Activated T-cell treated with anti-CD3 and anti-CD28 coated beads, Interleukin-2, amount 50 U/mL, for 48 hours (primary cell): ENCODE results near the gene PCDHGC5.
A peak's percentile ranks its signal among the peaks of the same experiment; 100 is the strongest.

Source experiments
- DNase-seq, 2 experiments: peaks; one replicate each; pipeline ENCODE4 v3.0.0-alpha.2; 2020

Gene PCDHGC5

DNA sequence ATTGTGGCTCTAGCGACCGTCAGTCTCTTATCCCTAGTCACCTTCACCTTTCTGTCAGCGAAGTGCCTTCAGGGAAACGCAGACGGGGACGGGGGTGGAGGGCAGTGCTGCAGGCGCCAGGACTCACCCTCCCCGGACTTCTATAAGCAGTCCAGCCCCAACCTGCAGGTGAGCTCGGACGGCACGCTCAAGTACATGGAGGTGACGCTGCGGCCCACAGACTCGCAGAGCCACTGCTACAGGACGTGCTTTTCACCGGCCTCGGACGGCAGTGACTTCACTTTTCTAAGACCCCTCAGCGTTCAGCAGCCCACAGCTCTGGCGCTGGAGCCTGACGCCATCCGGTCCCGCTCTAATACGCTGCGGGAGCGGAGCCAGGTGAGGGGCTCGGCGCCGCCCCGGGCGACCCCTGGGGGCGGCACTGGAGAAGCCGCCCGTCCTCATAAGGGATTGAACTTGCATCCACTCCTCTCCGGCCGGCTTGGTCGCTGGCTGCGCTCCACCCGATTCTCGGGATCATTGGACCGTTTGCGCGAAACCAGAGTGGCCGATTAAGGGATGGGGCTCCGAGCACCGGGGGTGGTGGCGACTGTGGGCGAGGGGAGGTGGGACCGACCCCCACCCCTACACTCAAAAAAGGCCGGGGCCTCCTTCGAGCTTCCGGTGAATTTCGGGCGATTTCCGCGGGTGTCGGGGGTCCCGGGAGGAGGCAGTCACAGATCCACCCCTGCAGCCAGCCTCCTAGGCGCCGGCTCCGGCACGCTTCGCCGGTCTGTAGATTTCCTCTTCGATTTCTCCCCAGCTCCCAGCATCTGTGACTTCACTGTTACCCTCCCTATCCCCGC lies 2.7 kb downstream of the PCDHGC5 start:
- DNase-seq: no peak

DNA sequence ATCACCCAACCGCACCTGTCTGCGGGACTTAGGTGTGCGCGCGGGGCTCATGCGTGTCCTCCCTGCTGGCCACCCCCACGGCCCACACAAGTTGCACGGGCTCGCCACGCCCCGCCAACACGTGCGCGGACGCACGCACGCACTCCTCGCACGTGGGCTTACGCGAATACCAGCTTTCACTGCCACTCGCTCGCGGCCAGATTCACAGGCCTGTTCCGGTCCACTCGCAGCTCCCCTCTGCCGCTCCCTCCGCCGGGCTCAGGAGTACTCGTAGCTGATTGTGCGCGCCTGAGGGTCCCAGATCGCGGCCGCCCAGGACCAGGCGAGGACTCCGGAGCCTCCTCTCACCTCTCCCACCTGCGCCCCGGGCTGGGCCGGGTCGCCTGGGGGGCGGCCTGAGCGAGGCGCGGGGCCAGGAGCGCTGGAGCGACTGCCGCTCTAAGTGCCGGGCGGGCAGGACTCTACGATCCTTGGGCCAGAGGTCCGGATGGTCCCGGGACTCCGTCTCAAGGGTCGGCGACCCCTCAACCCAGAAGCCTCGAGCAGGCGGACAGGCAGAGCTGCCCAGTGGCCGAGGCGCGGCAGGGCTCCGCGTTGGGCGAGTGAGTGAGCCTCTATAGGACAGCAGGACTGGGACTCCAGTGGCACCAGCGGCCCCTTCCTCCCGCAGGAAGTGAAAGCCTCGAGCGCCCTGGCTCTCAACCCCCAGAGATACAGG lies 3.4 kb downstream of the PCDHGC5 start:
- DNase-seq: peak; percentile 43 to 52

DNA sequence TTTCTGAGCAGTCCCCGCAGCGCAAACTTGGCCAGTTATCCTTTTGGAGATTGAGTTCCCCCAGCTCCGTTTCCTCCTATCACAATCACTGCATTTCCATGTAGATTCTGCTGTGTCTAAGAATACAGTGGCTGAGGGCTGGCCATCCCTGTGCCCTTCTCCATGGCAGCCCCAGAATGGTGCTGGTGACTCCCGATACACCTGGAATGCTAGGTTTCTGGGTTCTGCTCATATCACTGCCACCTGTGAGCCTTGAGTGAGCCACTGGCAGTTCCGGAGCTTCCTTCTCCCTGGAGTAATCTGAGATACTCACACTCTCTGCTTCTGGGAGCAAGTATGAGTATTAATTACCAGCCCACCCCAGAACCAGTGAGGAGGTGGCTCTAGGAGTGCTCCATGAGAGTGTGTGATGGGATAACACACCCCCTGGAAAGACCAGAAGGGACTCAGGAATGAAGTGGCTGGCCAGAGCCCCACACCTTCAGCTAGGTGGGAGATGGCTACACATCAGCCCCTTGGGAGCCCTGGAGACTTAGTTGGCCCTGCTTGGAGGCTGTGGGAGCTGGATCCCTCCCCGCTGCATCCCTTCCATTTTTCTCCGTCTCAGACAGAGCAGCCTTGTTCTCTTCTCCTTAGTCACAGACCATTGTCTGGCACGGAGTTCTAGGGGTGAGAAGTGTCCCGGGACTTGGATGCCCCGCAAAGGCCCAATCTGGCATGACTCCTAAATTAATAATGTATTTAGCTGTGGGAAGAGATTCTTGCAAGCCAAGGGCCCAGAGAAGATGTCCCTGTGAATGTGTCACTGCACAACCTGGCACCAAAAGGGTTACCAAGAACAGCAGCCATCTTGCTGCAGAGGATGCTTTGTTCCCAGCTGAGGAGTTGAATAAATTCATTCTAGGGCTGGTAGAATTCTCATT lies 4.9 kb downstream of the PCDHGC5 start:
- no peak for DNase-seq

DNA sequence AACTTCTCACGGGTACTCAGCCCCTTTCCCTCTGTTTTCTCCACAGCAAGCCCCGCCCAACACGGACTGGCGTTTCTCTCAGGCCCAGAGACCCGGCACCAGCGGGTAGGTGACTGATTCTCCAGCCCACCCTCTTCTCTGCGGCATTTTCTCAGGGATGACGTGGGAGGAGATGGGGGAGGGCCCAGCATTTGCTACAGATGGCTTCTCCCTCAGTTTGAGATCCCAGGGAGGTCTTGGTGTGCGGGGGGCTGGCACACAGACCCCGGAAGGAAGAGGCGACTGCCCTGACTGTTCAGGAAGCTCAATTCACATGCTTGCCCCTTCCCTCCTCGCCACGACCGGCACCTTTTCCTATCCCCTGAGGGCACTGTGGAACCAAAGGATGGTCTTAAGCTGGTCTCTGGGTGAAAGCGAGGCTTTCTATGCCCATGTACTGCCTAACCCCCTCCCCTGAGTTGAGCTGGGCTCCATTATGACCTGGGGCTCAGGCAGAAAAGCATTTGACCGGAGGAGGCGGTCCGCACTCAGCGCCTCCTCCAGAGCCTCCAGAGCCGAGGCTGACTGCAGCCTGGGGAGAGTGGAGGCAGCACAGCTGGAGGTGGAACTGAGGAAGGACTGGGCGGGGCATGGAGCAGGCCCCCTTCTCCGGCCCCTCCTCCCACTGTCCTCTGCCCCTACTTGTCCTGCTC lies 6.0 kb downstream of the PCDHGC5 start:
- no peak for DNase-seq

DNA sequence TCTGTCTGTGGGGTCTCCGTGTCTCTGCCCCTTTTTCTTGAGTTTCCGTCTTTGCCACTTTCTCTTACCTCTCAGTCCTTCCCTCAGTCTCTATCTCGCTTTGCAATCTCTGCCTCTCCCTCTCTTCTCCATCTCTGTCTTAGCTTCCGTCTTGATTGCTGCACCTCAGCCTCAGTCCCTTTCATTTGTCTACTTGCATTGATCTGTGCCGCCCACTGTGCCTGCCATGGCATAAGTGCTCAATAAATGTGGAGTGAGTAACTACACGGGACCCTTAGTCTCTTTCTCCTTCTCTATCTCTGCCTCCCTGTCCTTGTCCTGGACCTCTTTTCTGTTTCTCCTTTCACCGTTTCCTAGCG lies 6.6 kb downstream of the PCDHGC5 start:
- no peak for DNase-seq

DNA sequence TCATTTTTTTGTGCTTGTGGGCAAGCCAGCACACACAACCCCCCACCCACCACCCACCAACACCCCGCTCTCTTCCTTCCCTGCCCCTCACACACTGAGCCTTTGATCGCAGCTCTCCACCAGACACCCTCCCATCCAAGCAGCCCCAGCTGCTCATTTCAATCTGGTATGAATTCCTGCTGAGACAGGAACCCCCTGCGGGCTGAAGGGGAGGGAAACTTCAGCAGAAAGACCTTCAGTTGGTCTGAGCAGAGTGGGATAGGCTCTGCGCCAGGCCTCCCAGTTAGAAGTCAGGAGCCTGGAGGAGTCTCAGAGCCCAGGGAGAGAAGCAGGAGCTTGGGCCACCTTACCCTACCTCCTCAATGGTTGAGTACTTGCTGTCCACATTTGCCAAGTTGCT lies 7.2 kb downstream of the PCDHGC5 start:
- no peak for DNase-seq

DNA sequence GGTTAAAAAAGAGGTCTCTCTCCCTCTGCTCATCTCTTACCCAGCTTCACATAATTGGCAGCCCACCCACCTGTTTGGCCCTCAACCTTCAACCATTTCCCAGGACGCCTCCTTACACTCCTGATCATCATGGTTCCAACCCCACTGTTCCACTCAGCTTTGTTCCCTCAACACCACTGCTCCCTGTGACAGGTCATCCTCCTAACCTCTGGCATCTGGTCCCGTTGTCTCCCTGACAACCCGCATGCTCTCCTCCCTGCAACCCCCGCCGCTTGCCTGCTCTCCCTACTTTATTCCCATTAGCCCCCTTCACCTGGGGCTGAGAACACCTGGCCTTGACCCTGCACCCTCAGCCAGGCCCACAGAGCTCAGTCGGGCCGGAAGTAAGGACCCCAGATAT lies 12.9 kb downstream of the PCDHGC5 start:
- DNase-seq: no peak

DNA sequence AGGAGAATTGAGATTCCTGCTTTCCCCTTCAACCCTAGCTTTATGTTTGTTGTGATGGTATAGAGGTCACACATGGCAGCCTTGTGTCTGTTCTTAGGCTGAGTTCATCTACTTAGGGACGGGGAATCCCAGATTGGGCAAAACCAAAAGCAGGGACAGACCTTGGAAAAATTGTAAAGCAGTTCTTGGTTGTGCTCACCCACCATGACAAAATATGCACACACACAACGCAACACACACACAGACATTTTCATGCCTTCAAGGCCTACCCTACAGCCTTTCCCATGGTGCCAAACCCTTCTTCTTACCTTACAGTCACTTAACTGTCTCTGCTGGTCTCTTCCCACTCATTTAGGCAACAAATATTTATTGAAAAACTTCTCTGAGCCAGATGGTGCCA lies 14.8 kb downstream of the PCDHGC5 start:
- no peak for DNase-seq

DNA sequence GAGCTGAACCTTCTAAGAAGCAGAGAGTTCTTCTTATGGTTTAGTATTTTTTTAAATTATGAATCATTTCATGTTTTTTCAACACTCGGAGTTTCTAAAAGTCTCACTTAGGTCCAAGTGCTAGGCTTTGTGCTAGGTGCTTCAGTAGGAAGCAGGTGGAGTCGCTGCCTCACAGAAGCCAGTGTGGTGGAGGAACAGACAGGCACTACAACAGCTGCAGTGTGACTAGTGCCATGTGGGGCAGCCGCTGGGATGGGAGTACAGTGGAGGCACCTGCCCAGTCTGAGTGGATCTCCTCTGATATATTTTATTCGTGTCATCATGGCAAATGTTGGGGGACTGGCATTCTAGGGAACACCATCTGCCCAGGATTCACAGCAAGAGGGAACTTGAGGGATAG lies 15.3 kb downstream of the PCDHGC5 start:
- no peak for DNase-seq

DNA sequence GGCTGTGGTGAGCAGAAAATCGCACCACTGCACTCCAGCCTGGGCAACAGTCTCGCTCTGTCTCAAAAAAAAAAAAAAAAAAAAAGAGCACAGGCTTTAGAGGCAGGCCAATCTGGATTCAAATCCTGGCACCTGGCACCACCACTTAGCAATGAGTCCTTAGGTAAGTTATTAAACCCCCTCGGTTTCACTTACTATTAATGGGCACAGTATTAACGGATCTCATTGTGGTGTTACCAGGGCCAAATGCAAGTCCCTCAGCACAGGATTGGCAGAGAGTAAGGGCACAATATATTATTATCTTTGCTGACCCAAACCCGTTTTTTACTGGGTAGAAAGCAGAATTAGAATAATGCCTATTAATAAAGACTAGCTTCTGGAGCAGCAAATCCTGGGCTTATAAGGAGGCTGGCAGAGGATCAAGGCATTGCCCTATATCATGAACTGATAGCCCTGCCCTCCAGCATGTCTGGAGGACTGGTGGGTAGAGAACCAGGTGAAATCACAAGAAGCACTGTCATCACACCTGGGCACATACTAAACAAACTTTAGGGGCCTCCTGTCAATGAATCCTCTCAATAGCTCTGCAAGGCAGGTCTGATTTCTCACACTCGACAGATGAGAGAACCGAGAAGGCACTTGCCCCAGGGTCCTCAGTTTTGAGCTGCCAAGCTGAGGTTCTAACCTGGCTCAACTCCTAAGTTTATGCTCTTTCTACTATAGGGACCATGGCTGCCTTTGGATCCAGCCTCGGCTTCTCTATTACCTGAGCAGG lies 17.7 kb downstream of the PCDHGC5 start:
- no peak for DNase-seq

DNA sequence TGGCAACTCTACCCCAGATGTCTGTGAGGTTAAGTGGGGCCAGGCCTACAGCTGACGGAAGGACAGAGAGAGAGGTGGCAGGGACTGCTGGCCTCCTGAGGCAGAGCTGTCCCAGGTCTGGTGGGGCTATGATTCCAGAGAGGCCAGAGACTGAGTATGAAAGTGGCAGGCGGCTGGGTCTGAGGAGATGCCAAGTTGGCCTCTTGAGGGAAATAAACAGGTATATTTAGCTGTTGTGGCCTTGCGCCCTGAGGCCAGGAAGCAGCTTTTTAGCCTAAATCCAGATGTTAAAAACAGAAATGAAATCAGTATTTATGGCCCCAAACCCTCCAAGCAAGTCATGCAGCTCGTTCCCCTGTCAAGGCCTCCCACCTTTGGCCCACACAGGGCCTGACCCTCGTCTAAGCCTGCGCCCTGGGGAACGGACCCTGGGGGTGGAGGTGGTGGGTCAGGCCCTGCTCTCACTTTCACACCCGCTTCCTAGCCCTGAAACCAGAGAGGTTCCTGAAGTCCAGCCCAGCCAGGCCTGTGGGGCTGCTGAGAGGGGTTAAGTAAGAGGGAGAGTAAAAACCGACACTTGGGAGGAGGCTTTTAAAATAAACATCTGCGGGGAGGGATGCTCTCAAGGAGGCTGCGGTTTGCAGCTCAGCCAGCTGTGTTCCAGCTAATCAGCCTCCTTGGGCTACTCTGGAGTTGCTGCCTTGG lies 18.7 kb downstream of the PCDHGC5 start:
- DNase-seq: no peak

DNA sequence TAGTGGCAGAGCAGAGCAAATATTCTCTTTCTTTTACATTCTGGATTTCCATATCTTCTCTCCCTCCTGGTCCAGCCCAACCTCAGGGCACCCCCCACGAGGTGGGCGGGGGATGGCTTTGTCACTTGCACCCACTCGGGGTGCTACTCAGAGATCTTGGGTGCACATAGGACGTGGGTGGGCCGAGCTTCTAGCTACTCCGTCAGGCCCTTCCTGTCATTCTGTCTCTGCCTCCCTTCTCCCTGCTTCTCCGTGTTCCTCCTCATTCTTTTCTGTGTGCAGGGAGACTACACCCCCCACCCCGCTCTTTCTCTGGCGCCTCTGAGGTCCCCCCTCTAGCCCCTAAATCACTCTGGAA lies 19.5 kb downstream of the PCDHGC5 start:
- no peak for DNase-seq

DNA sequence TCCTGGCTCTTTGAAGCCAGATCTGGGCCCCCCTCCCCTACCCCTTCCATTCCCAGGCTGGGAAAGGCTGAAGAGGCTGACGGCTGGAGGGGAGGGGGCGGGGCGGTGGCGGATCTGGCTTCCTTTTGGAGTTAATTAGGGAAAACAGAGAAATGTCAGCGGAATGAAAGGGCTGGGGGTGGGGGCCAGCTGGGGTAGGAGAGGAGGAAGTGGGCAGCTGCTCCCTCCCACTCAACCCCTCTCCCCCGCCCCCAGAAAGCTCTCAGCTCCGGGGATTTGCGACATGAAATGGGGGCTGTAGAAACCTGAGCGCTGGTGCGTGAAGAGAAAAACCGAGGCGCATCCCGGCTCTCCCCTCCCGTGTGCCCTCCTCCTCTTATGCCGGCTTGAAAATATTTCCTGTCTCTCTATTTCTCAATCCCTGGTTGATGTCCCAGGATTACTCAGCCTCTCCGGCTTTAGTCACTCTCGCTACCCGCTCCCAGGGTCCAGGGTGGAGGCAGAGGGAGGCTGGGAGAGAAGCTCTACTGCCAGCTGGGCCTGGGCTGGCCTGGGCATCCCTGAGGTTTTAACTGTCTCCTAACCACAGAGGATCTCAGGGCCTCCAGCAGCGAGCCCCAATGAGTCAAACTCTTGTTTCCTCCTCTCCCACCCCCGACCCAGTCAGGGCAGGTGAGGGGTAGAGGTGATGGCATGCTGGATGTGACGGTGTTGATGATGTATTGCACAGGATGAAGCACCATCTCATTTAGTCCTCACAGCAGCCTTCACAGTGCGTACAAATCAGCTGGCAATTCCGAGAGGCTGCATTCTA lies 20.1 kb downstream of the PCDHGC5 start:
- DNase-seq: peak; percentile 38 to 47

DNA sequence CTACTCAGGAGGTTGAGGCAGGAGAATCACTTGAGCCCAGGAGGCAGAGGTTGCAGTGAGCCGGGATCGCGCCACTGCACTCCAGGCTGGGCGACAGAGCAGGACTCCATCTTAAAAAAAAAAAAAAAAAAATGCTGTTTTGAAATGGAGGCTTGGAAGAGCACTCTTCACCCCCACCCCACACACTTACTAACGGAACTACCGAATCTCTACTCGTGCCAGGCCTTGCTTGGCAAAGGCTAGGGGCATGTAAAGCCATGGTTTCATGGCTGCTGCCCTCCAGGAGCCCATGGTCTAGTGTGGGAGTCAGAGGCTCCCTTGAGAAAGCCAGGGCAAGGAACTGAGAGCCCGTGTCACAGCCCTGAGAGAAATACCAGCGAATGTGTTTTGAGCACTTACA lies 21.3 kb downstream of the PCDHGC5 start:
- DNase-seq: no peak

DNA sequence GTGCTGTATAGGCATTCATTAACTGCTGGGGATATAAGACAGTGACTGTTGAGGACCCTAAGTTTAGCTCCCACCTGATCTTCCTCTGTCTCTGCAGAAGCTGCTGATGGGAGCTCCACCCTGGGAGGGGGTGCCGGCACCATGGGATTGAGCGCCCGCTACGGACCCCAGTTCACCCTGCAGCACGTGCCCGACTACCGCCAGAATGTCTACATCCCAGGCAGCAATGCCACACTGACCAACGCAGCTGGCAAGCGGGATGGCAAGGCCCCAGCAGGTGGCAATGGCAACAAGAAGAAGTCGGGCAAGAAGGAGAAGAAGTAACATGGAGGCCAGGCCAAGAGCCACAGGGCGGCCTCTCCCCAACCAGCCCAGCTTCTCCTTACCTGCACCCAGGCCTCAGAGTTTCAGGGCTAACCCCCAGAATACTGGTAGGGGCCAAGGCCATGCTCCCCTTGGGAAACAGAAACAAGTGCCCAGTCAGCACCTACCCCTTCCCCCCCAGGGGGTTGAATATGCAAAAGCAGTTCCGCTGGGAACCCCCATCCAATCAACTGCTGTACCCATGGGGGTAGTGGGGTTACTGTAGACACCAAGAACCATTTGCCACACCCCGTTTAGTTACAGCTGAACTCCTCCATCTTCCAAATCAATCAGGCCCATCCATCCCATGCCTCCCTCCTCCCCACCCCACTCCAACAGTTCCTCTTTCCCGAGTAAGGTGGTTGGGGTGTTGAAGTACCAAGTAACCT lies 22.1 kb downstream of the PCDHGC5 start:
- DNase-seq: no peak

DNA sequence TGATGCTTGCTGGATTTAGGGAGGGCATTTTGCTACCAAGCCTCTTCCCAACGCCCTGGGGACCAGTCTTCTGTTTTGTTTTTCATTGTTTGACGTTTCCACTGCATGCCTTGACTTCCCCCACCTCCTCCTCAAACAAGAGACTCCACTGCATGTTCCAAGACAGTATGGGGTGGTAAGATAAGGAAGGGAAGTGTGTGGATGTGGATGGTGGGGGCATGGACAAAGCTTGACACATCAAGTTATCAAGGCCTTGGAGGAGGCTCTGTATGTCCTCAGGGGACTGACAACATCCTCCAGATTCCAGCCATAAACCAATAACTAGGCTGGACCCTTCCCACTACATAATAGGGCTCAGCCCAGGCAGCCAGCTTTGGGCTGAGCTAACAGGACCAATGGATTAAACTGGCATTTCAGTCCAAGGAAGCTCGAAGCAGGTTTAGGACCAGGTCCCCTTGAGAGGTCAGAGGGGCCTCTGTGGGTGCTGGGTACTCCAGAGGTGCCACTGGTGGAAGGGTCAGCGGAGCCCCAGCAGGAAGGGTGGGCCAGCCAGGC lies 23.0 kb downstream of the PCDHGC5 start:
- no peak for DNase-seq

DNA sequence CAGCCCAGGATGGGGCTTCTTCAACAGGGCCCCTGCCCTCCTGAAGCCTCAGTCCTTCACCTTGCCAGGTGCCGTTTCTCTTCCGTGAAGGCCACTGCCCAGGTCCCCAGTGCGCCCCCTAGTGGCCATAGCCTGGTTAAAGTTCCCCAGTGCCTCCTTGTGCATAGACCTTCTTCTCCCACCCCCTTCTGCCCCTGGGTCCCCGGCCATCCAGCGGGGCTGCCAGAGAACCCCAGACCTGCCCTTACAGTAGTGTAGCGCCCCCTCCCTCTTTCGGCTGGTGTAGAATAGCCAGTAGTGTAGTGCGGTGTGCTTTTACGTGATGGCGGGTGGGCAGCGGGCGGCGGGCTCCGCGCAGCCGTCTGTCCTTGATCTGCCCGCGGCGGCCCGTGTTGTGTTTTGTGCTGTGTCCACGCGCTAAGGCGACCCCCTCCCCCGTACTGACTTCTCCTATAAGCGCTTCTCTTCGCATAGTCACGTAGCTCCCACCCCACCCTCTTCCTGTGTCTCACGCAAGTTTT lies 23.6 kb downstream of the PCDHGC5 start:
- DNase-seq: peak; percentile 91 to 92

DNA sequence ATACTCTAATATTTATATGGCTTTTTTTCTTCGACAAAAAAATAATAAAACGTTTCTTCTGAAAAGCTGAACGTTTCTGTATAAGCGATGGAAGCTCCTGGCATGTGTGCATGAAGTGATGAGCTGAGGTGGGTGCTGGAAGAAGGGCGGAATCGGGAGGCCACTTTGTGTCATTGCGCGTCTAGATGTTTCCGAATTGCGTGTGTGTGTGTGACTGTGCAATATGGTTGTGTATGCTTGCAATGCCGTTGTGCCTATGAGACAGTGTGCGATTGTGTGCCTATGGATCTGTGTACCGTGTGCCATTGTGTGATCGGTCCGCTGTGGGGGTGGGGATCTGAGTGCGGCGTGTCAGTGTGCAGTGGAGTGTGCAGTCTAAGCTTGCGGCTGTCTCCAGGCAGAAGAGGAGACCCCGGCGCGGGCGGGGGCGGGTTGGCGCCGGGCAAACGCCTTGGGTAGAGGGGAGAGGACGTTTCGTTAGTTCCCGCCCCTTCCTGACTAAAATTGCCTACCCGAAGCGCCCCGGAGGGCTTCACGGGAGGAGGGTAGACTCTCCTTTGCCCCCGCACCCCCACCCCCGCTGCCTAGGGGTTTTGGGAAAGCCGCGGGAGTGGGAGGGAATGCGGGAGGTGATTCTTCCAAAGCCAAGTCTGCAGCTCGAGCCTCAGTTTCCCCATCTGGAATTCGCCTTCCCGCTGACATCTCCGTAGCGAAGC lies 24.2 kb downstream of the PCDHGC5 start:
- peak; percentile 63 to 69 for DNase-seq
